Activated naive CD4-positive, alpha-beta T cell (primary cell): ENCODE data around the gene DDR2.

Experiments used
- DNase-seq, 4 experiments: peaks; one replicate each; lab custom pipeline; 2025; lab: John Stamatoyannopoulos, UW

DDR2 gene

DNA sequence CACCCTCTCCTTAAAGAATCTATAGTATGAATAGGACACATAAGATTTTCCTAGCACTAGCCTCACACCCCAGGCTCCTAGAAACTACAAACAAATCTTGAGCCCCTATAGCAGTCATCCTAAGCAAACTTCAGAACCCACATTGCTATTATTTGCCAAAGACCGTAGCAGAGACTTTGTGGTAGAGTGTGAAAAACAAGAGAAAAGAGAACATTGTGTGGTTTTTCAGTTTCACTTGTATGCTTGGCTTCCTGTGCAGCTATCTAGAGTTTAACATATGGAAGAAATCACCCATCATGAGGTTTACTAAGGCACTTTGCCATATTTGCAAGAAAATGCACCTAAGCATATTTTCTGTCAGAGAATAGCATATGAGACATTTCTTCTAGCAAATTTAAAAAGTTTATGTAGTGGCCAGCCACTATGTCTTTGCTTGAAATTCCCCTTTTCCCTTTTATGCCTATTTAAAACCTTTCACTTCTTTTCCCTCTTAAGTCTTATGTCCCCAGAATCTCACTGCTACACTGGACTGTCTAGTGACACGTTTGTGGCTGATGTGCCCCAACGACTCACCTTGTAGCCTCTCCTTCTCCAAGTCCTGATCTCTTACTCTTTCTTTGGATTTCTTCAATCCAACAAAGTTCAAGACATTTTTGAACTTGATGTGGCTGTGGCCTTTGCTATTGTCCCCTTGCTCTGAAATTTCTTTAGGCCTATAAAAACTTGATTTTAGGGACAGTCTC, 203.1 kb downstream of the DDR2 start:
- no peak for DNase-seq
